Measurements from ENCODE around the gene HDHD5.

HDHD5 gene

DNA sequence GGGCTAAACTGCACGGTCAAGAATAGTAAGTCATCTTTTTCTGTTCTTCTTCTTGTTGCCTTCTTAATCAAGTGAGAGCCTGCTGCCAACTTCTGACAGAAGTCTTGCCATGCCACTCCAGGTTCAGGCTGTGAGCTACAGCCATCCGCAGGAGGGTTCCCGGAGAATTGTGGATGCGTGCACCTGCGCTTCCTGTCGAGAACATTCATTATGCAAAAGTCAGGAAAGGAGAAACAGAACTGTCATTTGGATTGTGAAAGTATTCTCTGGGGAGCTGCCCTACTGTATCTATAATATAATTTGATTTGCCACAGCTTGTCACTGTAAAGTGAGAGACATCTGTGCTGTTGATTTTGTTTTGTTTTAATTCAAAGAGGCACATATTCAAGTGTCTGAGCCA lies 62.0 kb downstream of the HDHD5 start:
- no peak overlapping the region for H3K4me3 ChIP-seq (ENCODE audit: insufficient read length, low read depth)
- no peaks in the 10 kb centered on the region for H3K9me3 ChIP-seq (ENCODE audit: insufficient read depth, low read length)
- TF ChIP-seq SUZ12 (IDR thresholded peaks at IDR 0.05; ENCODE audit: extremely low read depth, insufficient read depth, insufficient read length), result no peak
- TF ChIP-seq ZNF274 (IDR thresholded peaks at IDR 0.05; ENCODE audit: low read depth, low read length), result no peak
- no peak for TF ChIP-seq YY1 (IDR thresholded peaks at IDR 0.05; ENCODE audit: insufficient read depth, insufficient read length)
- no peaks in the 10 kb centered on the region for H3K4me1 ChIP-seq (ENCODE audit: insufficient read depth, insufficient read length)
- H3K9ac ChIP-seq (ENCODE audit: insufficient read length, low read depth), result no peak overlapping the region
- H3K36me3 ChIP-seq (ENCODE audit: insufficient read depth, insufficient read length, low read length), result peaks cover 41% of the 10 kb centered on the region
- H3K27me3 ChIP-seq (ENCODE audit: insufficient read depth, insufficient read length), result no peaks in the 10 kb centered on the region
- no peak for DNase-seq (ENCODE audit: low read depth, low spot score)

DNA sequence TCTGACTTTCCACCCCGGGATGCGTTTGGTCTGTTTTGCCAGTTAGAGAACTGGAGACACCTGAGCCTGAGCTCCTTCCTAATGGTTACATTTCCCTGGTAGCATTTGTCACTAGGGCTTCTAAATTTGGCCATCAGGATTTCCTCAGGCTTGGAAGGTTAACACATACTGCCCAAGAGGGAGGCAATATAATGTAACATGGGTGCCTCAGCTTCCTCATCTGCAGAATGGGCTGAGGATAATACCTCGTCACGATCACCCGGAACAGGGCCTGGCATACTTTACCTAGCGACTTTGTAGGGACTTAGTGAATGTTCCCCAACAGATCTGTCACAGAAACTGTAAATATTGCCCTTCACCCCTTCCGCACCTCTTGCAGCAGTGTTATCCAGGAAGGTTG lies 63.0 kb downstream of the HDHD5 start:
- H3K36me3 ChIP-seq (ENCODE audit: insufficient read depth, insufficient read length, low read length), result peaks cover 34% of the 10 kb centered on the region
- DNase-seq (ENCODE audit: low read depth, low spot score), result no peak
- TF ChIP-seq YY1 (IDR thresholded peaks at IDR 0.05; ENCODE audit: insufficient read depth, insufficient read length), result no peak
- no peak for TF ChIP-seq ZNF274 (IDR thresholded peaks at IDR 0.05; ENCODE audit: low read depth, low read length)
- no peak for TF ChIP-seq SUZ12 (IDR thresholded peaks at IDR 0.05; ENCODE audit: extremely low read depth, insufficient read depth, insufficient read length)
- no peaks in the 10 kb centered on the region for H3K9me3 ChIP-seq (ENCODE audit: insufficient read depth, low read length)
- H3K9ac ChIP-seq (ENCODE audit: insufficient read length, low read depth), result no peak overlapping the region
- no peaks in the 10 kb centered on the region for H3K4me1 ChIP-seq (ENCODE audit: insufficient read depth, insufficient read length)
- H3K4me3 ChIP-seq (ENCODE audit: insufficient read length, low read depth), result no peak overlapping the region
- H3K27me3 ChIP-seq (ENCODE audit: insufficient read depth, insufficient read length), result no peaks in the 10 kb centered on the region

DNA sequence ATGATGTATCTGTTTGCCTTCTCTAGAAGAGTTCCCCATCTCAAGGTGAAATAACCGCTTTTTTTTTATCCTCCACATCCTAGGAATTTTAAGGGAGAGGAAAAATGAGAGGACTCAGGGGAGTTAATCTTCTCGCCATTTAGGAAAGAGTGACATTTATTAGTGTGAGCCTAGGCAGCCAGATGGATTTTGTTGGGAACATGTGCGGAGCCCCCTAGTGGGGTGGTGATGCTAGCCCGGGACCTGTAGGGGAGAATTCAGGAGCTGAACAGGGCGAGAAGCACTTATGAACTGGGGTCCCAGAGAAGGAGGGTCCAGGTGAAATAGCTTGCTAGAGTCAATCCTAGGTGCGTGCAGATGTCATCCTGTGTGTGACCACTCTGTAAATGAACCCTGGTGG lies 63.5 kb downstream of the HDHD5 start:
- H3K4me1 ChIP-seq (ENCODE audit: insufficient read depth, insufficient read length), result no peaks in the 10 kb centered on the region
- DNase-seq (ENCODE audit: low read depth, low spot score), result no peak
- TF ChIP-seq YY1 (IDR thresholded peaks at IDR 0.05; ENCODE audit: insufficient read depth, insufficient read length), result no peak
- TF ChIP-seq SUZ12 (IDR thresholded peaks at IDR 0.05; ENCODE audit: extremely low read depth, insufficient read depth, insufficient read length), result no peak
- TF ChIP-seq ZNF274 (IDR thresholded peaks at IDR 0.05; ENCODE audit: low read depth, low read length), result no peak
- H3K9me3 ChIP-seq (ENCODE audit: insufficient read depth, low read length), result no peaks in the 10 kb centered on the region
- no peak overlapping the region for H3K9ac ChIP-seq (ENCODE audit: insufficient read length, low read depth)
- H3K27me3 ChIP-seq (ENCODE audit: insufficient read depth, insufficient read length), result no peaks in the 10 kb centered on the region
- H3K36me3 ChIP-seq (ENCODE audit: insufficient read depth, insufficient read length, low read length), result peaks cover 31% of the 10 kb centered on the region
- H3K4me3 ChIP-seq (ENCODE audit: insufficient read length, low read depth), result no peak overlapping the region

DNA sequence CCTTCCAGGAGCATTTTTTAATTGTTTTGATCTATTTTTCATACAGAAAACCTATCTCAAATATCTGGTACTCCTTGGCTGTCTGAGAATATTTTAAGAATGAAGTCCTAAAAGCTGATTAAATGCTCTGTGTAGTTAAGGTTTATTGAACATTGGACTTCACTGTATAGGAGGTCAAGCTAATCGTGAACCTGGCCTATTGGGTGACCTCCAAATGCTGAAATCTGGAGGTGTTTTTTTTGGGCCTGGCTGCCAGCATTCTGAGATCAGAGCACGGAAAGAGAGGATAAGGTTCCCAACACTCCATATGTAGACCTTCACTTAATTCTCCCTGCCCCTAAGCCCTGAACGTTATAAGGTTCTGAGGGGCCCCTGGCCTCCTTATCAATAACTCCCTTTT lies 66.0 kb downstream of the HDHD5 start:
- H3K27me3 ChIP-seq (ENCODE audit: insufficient read depth, insufficient read length), result no peaks in the 10 kb centered on the region
- H3K9ac ChIP-seq (ENCODE audit: insufficient read length, low read depth), result no peak overlapping the region
- peaks cover 6% of the 10 kb centered on the region for H3K36me3 ChIP-seq (ENCODE audit: insufficient read depth, insufficient read length, low read length)
- DNase-seq (ENCODE audit: low read depth, low spot score), result no peak
- H3K4me3 ChIP-seq (ENCODE audit: insufficient read length, low read depth), result no peak overlapping the region
- no peaks in the 10 kb centered on the region for H3K9me3 ChIP-seq (ENCODE audit: insufficient read depth, low read length)
- no peak for TF ChIP-seq ZNF274 (IDR thresholded peaks at IDR 0.05; ENCODE audit: low read depth, low read length)
- no peak for TF ChIP-seq YY1 (IDR thresholded peaks at IDR 0.05; ENCODE audit: insufficient read depth, insufficient read length)
- no peak for TF ChIP-seq SUZ12 (IDR thresholded peaks at IDR 0.05; ENCODE audit: extremely low read depth, insufficient read depth, insufficient read length)
- H3K4me1 ChIP-seq (ENCODE audit: insufficient read depth, insufficient read length), result no peaks in the 10 kb centered on the region

DNA sequence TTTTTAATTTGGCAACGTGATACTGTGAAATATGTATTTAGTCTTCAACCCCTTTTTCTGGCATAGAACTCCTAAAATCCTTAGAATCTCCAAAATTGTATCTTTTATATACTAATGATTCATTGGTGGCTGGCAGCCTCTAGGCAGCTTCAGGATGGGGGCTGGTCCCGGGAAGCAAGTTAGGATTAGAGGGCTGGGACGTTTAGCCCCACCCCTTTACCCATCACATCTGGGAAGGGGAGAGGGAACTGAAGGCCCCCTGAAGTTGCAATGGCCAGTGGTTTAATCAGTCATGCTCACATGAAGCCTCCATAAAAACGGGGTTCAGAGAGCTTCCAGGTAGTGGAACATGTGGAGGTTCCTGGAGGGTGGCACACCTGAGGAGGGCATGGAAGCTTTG lies 67.2 kb downstream of the HDHD5 start:
- H3K27me3 ChIP-seq (ENCODE audit: insufficient read depth, insufficient read length), result peaks cover 9% of the 10 kb centered on the region
- no peak overlapping the region for H3K9ac ChIP-seq (ENCODE audit: insufficient read length, low read depth)
- TF ChIP-seq SUZ12 (IDR thresholded peaks at IDR 0.05; ENCODE audit: extremely low read depth, insufficient read depth, insufficient read length) (no peak), YY1 (IDR thresholded peaks at IDR 0.05; ENCODE audit: insufficient read depth, insufficient read length) (no peak)
- H3K36me3 ChIP-seq (ENCODE audit: insufficient read depth, insufficient read length, low read length), result no peaks in the 10 kb centered on the region
- no peak overlapping the region for H3K4me3 ChIP-seq (ENCODE audit: insufficient read length, low read depth)
- no peaks in the 10 kb centered on the region for H3K9me3 ChIP-seq (ENCODE audit: insufficient read depth, low read length)
- no peak for DNase-seq (ENCODE audit: low read depth, low spot score)
- H3K4me1 ChIP-seq (ENCODE audit: insufficient read depth, insufficient read length), result no peaks in the 10 kb centered on the region

DNA sequence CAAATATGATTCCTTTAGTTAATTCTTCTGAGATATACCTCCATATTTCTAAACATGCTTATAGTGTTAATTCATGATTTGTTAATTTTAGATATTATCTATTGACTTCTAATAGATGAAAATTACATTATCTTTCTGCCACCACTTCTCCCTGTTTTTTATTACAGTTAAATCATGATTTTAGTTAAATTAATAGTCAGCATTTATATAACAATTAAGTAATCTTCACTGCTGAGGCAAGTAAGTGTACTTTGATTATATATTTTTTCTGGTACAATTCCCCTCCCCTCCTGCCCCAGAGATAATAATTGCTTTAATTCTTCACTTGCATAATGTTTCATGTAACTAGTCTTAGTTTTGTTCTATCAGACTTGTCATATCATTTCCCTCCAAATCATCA lies 68.5 kb downstream of the HDHD5 start:
- no peaks in the 10 kb centered on the region for H3K36me3 ChIP-seq (ENCODE audit: insufficient read depth, insufficient read length, low read length)
- peaks cover 22% of the 10 kb centered on the region for H3K27me3 ChIP-seq (ENCODE audit: insufficient read depth, insufficient read length)
- H3K4me1 ChIP-seq (ENCODE audit: insufficient read depth, insufficient read length), result no peaks in the 10 kb centered on the region
- no peak for DNase-seq (ENCODE audit: low read depth, low spot score)
- H3K9me3 ChIP-seq (ENCODE audit: insufficient read depth, low read length), result no peaks in the 10 kb centered on the region
- no peak for TF ChIP-seq ZNF274 (IDR thresholded peaks at IDR 0.05; ENCODE audit: low read depth, low read length)
- TF ChIP-seq YY1 (IDR thresholded peaks at IDR 0.05; ENCODE audit: insufficient read depth, insufficient read length), result no peak
- no peak for TF ChIP-seq SUZ12 (IDR thresholded peaks at IDR 0.05; ENCODE audit: extremely low read depth, insufficient read depth, insufficient read length)
- no peak overlapping the region for H3K9ac ChIP-seq (ENCODE audit: insufficient read length, low read depth)
- H3K4me3 ChIP-seq (ENCODE audit: insufficient read length, low read depth), result no peak overlapping the region

All from NT2/D1 (cell line).